Adrenal gland (tissue), 12 donors: ENCODE data around the gene WDR38. TPM values are rescaled to one million over a fixed set of nuclear protein-coding genes. Genes with fewer than 3 reads are reported as not detected.
"Not testable (repeated sequence)": the region's sequence is repeated elsewhere in the genome, so short reads cannot be mapped to it uniquely, and the experiment has no call there.

ENCODE experiments used
- DNase-seq, 7 donors: peaks; one replicate each; pipeline ENCODE4 v3.0.0-alpha.2; 2019 to 2020
- H3K27ac ChIP-seq, 5 donors: fragments of 200-600 bp; sonication (generic) in 4 of 5; 1 replicate in 3 of 5; 2 replicates in 2 of 5; pipeline versions ENCODE4 v1.5.1 to v1.8.0; 2016 to 2020; ENCODE audit warnings: mild to moderate bottlenecking in 1 of 5
- H3K27me3 ChIP-seq: fragments of 200-600 bp; 2 replicates; pipeline ENCODE4 v1.8.0; 2021
- H3K36me3 ChIP-seq, 2 donors: fragments of 200-600 bp; replicated peaks in 1 of 2; 1 replicate in 1 of 2; 2 replicates in 1 of 2; pipeline versions ENCODE4 v1.5.1 to v1.8.0; 2018 to 2022
- H3K4me1 ChIP-seq, 2 donors: fragments of 200-600 bp; replicated peaks in 1 of 2; 1 replicate in 1 of 2; 2 replicates in 1 of 2; pipeline versions ENCODE4 v1.5.1 to v1.8.0; 2018 to 2021
- H3K4me3 ChIP-seq, 4 donors: fragments of 200-600 bp; sonication (generic) in 3 of 4; one replicate each; pipeline ENCODE4 v1.5.1; 2016 to 2018
- H3K9me3 ChIP-seq, 3 donors: fragments of 200-600 bp; sonication (generic) in 1 of 3; replicated peaks in 1 of 3; 1 replicate in 2 of 3; 2 replicates in 1 of 3; pipeline versions ENCODE4 v1.5.1 to v1.8.0; 2016 to 2021
- POLR2A ChIP-seq, 2 donors: fragments of 450-650 bp; IDR thresholded peaks; one replicate each; pipeline ENCODE4 v1.6.1; 2017; ENCODE audit warnings: antibody characterized with exemption in 2 of 2, mild to moderate bottlenecking in 2 of 2, moderate library complexity in 1 of 2
- WGBS, 4 donors: extraction: QIAGEN DNeasy Blood & Tissue Kit in 2 of 4; methylation state at CpG; one replicate each; pipeline versions ENCODE4 v1.1.5 to v1.1.7; 2013 to 2017; 5-methylcytosine and 5-hydroxymethylcytosine counted together
- intact Hi-C, 2 donors: fragments of 100-400 bp; cut with DNase I; formaldehyde crosslinking; loops; one replicate each; pipeline versions ENCODE4 v1.14.1 to v1.15.0; 2022 to 2023
- polyA plus RNA-seq, 3 donors: library from polyadenylated mRNA; stranded (reverse); fragments of 200-250 nt in 2 of 3; fragments of 350-450 nt in 1 of 3; fragmentation: Illumina TruSeq in 1 of 3; extraction: RNeasy Lipid Tissue Mini Kit (QIAGEN cat#74804) in 1 of 3; gene quantifications; one replicate each; pipeline ENCODE4 v1.2.3, GENCODE V29; 2013 to 2014
- total RNA-seq, 9 donors: library from RNA; depleted of rRNA in 4 of 9; stranded (reverse); fragments of >200 nt in 4 of 9; fragments of 120-200 nt in 1 of 9; fragmentation: NEBNext Ultra II Directional in 1 of 9; extraction: Animal tissue kit (Norgen Biotek cat#: 25700) in 1 of 9; gene quantifications; one replicate each; pipeline versions ENCODE4 v1.1.0 to v1.2.4, GENCODE V29; 2013 to 2023
- TF ChIP-seq, protein P1 (sequence below), 6 experiments: fragments of 450-650 bp in 4 of 6; fragments of 200-600 bp in 2 of 6; sonication (generic) in 1 of 6; IDR thresholded peaks; 1 replicate in 5 of 6; 2 replicates in 1 of 6; pipeline versions ENCODE4 v1.5.1 to v1.8.0; 2016 to 2021; ENCODE audit warnings: antibody characterized with exemption in 6 of 6, mild to moderate bottlenecking in 2 of 6, moderate library complexity in 1 of 6
- donor health status: healthy with polysubstance abuse.
- donor health status: Bipolar disorder and iron deficiency.
- donor health status: DM: yes; HTN: yes; CAD: no.
- donor health status: DM: no; HTN: no; CAD: no.
- donor health status: DM: no; HTN: no; CAD: no.
- donor health status: DM: yes; HTN: yes; CAD: no.

The WDR38 gene
- total and polyA plus RNA-seq, 12 donors, result 0.16 TPM; not detected in 11

DNA sequence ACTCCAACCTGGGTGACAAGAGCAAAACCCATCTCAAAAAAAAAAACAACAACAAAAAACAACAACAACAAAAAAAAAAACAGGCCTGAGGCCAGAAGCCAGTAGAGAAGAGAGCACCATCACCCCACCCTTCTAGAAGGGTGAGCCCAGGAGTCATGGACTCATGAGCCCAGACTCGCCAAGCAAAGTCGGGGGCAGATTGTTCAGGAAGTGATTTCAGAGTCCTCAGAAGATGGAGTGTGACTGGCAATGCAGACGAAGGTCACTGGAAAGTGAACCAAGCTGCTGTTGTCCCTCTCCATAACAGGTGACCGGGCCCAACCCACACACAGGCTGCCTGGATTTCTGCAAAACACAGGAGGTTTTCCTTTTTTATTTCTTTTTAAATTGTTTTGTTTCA, 9.0 kb upstream of the WDR38 start:
- Histone ChIP-seq H3K9me3 (no peaks in the 10 kb centered on the region), H3K36me3 (no peaks in the 10 kb centered on the region), H3K27ac (no peak overlapping the region), H3K27me3 (no peaks in the 10 kb centered on the region), H3K4me3 (no peak overlapping the region), H3K4me1 (peaks cover 0 to 7% of the 10 kb centered on the region in 2 donors)
- no peak for TF ChIP-seq POLR2A (IDR thresholded peaks at IDR 0.05)
- TF ChIP-seq, protein P1, sequence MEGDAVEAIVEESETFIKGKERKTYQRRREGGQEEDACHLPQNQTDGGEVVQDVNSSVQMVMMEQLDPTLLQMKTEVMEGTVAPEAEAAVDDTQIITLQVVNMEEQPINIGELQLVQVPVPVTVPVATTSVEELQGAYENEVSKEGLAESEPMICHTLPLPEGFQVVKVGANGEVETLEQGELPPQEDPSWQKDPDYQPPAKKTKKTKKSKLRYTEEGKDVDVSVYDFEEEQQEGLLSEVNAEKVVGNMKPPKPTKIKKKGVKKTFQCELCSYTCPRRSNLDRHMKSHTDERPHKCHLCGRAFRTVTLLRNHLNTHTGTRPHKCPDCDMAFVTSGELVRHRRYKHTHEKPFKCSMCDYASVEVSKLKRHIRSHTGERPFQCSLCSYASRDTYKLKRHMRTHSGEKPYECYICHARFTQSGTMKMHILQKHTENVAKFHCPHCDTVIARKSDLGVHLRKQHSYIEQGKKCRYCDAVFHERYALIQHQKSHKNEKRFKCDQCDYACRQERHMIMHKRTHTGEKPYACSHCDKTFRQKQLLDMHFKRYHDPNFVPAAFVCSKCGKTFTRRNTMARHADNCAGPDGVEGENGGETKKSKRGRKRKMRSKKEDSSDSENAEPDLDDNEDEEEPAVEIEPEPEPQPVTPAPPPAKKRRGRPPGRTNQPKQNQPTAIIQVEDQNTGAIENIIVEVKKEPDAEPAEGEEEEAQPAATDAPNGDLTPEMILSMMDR (IDR thresholded peaks at IDR 0.05), result no peak
- no peak for DNase-seq
- intact Hi-C loops, result no loop called here
- WGBS, 4 donors, result 51 to 67% (median 60%) methylated on average over 4 of the region's 4 CpGs

DNA sequence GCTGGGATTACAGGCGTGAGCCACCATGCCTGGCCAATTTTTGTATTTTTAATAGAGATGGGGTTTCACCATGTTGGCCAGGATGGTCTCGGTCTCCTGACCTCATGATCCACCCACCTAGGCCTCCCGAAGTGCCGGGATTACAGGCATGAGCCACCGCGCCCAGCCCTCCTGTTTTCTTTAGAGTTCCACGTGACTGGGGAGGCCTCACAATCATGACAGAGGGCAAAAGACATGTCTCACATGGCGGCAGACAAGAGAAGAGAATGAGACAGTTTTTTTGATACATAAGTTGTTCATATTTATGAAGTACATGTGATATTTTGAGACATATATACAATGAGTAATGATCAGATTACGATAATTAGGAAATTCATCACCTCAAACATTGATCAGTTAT, 6.8 kb upstream of the WDR38 start:
- H3K27me3 ChIP-seq, H3K27ac ChIP-seq, H3K4me1 ChIP-seq, H3K9me3 ChIP-seq, H3K4me3 ChIP-seq, H3K36me3 ChIP-seq, DNase-seq, intact Hi-C loops: not testable (repeated sequence)
- WGBS, 4 donors, result 77 to 93% (median 87%) methylated on average over 9 of the region's 9 CpGs

GRCh38 chr9:124846969-124847368, 6.3 kb upstream of the WDR38 start:
- intact Hi-C loops, result no loop called here

GRCh38 chr9:124849801-124850200, 3.5 kb upstream of the WDR38 start:
- TF ChIP-seq, protein P1 (IDR thresholded peaks at IDR 0.05), result no peak
- no peak for TF ChIP-seq POLR2A (IDR thresholded peaks at IDR 0.05)
- DNase-seq, result peak in 4 of 7 donors; percentile 58 to 79 (median 66)
- H3K9me3 ChIP-seq, result no peaks in the 10 kb centered on the region
- no peak overlapping the region for H3K4me3 ChIP-seq
- WGBS, 4 donors, result 34 to 55% (median 39%) methylated on average over 10 of the region's 10 CpGs
- no peaks in the 10 kb centered on the region for H3K27me3 ChIP-seq
- intact Hi-C loops, result loop anchor here in 1 of 2 donors (10.0 kb wide), 1 partner anchor 525 kb away; no protein-coding TSS in a partner anchor
- peaks cover 4 to 12% of the 10 kb centered on the region in 2 donors for H3K4me1 ChIP-seq
- H3K27ac ChIP-seq, result no peak overlapping the region
- H3K36me3 ChIP-seq, result no peaks in the 10 kb centered on the region

More at GRCh38 chr9:124846969-124847368, 6.3 kb upstream of the WDR38 start:
- DNase-seq, result no peak
- Histone ChIP-seq H3K36me3 (no peaks in the 10 kb centered on the region), H3K9me3 (no peaks in the 10 kb centered on the region), H3K4me3 (no peak overlapping the region), H3K27ac (no peak overlapping the region), H3K4me1 (no peaks in the 10 kb centered on the region), H3K27me3 (no peaks in the 10 kb centered on the region)
- TF ChIP-seq POLR2A (IDR thresholded peaks at IDR 0.05), result no peak
- TF ChIP-seq, protein P1 (IDR thresholded peaks at IDR 0.05), result no peak
- WGBS, 4 donors, result 82 to 89% (median 86%) methylated on average over 6 of the region's 6 CpGs

DNA sequence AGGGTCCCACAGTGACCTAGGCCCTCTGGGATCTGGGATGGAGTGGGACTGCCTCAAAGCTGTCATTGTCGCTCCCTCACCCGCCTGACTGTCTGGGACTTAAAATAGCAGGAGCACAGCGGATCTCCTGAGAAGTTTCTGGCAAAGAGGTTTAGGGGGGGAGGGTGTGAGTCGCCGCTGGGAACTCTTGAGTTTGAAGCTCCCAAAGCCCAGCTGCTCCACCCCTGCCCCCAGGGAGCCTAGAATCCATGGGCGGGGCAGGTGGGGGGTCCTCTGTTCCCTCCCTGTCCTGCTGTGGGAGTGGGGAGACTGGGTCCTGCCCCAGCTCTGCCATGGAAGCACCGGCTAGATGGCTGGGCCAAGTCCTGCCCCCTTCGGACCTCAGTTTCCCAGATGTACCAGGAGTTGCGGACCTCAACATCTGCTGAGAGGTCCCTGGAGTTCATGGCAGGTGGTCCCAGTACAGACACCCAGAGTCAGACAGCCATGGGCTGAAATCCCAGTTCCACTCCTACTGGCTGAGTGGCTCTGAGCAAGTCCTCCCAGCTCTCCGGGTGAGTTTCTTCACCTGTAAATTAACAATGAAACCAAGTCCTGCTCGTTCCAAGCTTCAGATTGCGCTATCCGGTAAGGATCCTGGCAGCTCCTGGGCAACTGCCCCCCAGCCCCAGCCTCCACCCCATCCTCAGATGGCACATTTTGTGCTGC, 985 bp upstream of the WDR38 start:
- Histone ChIP-seq H3K4me3 (peak overlapping the region in 1 of 4 donors; percentile 36), H3K27me3 (no peaks in the 10 kb centered on the region), H3K36me3 (peaks cover 0 to 4% of the 10 kb centered on the region in 2 donors), H3K4me1 (peaks cover 4 to 12% of the 10 kb centered on the region in 2 donors), H3K27ac (no peak overlapping the region), H3K9me3 (no peaks in the 10 kb centered on the region)
- DNase-seq, result no peak
- intact Hi-C loops, result loop anchor here (2.0 to 10.0 kb wide), 3 partner anchors 77 to 523 kb away; no protein-coding TSS in a partner anchor
- TF ChIP-seq, protein P1 (IDR thresholded peaks at IDR 0.05), result no peak
- no peak for TF ChIP-seq POLR2A (IDR thresholded peaks at IDR 0.05)
- 47 to 72% (median 70%) methylated on average over 5 to 13 of the region's 13 CpGs for WGBS, 4 donors
